HG03039 (cell line): ENCODE data around the gene DIPK1C.
A peak's percentile ranks its signal among the peaks of the same experiment; 100 is the strongest.
"Not testable (repeated sequence)": the region's sequence is repeated elsewhere in the genome, so short reads cannot be mapped to it uniquely, and the experiment has no call there.

Source experiments
- ATAC-seq: cut with Tn5 transposase; IDR thresholded peaks from one replicate; pipeline ENCODE4 v1.9.1; 2021; ENCODE audit warnings: mild to moderate bottlenecking, moderate library complexity; ENCODE audit not compliant: unreplicated experiment

DIPK1C gene

DNA sequence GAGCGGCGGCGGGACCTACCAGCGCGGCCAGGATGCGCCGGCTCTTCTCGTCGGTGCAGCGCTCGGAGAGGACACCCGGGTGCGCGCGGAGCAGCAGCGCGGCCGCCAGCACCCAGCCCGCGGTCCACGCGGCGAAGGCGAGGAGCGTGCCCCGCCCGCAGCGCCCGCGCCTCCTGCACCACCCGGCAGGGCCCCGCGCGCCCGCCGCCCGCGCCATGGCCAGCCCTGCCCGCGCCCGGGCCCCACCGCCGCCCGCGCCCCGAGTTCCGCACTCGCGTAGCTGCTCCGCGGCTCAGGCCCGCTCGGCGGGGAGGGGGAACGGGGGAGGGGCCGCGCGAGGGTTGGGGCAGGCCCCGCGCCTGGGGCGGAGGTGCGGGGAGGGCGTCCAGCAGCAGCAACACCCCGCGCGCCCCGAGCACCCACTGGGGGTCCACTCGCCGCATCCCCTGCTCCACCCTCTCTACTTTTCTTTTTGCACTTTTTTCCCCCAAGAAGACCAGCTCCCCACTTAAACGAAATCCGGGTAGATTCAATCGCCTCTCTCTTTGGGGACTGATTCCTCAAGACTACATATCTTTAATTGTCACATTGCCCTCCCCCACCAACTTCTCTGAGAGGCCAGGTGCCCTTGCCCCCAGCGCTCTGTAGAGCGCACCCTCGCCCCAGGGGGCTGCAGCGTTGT lies at the start of gene DIPK1C:
DIPK1C (minus strand) TSS at position 266 of the 682 bp plus-strand sequence; CDS start at position 217, 49 bp downstream.
- no peak for ATAC-seq

DNA sequence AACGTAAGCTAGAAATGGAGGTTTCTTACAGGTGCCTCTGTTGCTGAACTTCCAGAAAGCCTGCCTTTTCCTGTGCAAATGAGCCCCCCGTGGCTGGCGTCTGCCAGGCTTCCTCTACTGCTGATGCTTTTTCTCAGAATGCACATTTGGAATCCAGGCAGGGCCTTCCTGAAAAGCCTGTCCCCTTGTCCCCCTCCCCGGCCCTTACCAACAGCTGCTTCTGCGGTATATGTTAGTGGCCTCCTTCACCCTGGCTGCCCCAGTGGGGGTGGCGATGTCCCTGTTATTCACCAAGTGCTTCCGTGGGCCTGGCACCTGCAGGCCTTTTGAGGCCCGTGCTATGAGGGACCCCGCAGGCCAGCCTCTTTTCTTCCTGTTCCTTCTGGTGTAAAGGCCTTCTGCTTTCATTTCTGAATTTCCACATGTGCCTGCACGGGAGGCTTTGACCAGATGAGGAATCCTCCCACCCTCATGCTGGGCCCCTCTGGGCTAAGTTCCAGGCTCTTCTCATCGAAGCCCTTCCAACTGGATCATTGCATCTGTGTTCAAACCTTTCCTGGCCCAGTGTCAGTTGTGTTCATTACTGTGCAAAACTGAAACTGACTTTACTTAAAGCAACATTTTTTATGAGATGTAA lies 49.5 kb upstream of the DIPK1C start:
- no peak for ATAC-seq

DNA sequence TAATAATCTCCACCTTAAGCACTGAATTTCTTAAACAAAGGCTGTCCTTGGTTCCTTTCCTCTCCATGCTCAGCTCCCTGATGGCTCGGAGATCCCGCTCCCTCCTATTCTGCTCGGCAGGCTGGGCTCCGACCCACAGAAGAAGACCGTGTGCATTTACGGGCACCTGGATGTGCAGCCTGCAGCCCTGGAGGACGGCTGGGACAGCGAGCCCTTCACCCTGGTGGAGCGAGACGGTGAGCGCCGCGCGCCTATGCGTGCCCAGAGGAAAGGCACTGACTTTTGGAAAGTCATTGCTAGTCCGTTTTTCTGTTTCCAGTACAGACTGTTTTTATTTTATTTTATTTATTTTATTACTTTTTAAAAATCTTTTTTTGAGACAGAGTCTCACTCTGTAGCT lies 48.7 kb upstream of the DIPK1C start:
- ATAC-seq, result no peak

DNA sequence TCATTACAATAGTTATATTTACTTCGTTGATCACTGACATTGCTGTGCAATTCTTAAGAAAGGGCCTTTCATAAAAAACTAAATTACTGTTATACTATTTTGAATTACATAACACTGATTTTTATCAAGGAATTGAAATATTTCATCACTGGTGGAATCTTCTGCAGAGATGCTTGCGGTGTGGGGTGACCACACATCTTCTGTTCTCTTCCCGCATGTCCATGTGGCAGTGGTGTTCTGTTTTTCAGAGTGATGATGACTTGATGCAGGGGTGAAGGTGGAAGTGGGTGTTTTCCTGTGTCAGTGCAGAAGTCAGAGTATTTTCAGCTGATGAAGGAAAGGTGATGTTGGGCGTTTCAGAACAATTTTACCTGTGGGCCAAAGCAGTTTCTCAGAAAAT lies 46.0 kb upstream of the DIPK1C start:
- no peak for ATAC-seq

DNA sequence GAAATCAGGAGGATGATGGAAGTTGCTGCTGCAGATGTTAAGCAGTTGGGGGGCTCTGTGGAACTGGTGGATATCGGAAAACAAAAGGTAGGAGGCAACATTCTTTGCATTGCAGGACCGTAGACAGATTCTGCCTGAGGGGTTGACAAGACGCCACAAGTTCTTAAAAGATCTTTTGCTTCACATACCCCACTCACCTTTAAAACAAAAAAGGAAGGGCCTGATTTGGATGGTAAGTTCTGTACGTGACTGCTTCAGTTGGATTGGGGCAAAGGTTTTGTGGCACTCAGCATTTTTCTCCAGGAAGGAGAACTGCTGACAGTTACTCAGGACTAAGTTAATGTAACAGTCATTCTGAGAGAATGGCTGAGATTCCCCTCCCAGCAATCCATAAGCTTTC lies 44.3 kb upstream of the DIPK1C start:
- ATAC-seq, result no peak

DNA sequence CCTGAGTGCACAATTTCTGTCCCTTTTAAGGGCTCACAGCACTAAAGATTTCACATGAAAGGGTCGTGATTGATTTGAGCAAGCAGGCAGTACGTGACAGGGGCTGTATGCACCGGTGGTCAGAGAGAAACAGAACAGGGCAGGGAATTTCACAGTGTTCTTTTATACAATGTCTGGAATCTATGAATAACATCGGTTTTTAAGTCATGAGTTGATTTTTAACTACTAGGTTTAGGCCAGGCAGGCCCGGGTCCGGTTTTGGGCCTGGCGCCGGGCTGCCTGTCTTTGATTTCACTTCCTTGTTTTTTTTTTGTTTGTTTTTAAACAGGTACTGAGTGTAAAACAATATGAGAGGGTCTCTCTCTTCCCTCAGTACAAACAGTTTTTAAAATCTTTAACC lies 43.7 kb upstream of the DIPK1C start:
- not testable (repeated sequence) for ATAC-seq

DNA sequence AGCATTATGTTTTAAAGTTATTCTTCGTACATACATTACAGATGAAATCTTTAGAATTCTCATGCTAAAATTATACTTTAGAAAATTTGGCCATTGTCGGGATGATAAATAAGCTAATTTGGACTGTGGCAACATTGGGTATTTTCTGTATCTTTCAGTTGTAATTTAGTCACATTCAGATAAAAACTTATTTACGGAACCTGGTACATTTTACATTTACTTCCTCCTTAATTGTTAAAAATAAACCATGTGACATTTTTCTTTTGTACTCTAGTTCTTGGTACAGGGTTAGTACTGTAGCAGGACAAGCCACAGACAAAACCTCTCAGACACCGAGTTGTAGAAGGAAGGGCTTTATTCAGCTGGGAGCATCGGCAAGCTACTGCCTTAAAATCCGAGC lies 43.3 kb upstream of the DIPK1C start:
- no peak for ATAC-seq

DNA sequence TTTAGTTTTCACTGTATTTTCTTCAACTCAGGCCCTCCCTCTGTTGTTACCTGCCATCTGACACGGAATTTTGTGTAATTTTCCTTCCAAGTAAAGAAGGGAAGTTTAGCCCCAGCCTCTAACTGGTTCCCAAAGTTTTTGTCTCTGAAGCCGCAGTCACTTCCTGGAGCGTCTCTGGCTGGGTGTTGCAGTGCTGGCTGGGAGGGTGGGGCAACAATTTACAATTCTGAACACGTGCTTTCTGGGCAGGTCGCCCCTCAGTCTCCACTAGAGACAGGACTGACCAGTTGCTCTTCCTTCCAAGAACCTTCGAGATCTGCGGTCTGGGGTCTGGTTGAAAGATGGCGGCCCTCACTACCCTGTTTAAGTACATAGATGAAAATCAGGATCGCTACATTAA lies 42.5 kb upstream of the DIPK1C start:
- ATAC-seq, result peak; percentile 31

DNA sequence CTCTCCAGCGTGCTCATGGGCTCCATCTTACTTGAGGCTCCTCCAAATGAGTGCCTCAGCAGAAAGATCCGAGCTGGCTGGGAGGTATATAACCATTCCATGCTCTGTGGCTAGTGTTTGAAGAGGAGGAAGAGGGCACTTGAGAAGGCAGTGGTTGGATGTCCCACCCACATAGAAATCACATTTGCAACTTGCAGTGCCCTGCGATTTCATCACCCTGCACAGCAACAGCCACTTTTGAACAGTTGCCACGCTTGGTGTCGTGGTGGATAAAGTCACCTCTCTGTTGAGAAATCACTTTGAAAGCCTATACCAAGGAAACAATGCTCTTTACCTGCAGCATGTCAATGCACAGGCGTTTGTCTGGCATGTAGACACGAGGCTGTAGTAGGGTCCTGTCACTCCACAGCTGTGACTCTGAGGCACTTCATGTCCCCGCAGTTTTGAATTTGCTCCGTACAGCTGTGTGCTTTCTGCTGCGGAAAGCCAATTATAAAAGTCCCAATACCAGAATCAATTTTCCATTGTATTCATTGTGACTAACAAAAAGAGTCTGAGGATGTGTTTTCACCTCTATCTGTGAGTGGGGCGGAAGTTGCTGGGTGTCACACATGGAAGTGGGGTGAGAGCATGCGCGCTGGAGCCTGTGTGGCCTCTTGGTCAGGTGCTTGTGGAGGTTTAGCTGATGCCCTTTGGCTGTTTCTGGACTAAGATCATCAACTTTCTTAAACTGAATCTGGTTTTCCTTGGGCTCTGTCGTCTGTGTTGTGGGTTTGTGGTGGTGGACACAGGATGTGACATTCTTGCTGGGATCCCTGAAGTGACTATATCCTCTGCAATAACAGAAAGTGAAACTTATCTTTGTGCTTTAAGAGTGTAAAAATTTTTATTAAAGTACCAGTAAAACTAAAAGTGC lies 41.9 kb upstream of the DIPK1C start:
- peak; percentile 32 for ATAC-seq

DNA sequence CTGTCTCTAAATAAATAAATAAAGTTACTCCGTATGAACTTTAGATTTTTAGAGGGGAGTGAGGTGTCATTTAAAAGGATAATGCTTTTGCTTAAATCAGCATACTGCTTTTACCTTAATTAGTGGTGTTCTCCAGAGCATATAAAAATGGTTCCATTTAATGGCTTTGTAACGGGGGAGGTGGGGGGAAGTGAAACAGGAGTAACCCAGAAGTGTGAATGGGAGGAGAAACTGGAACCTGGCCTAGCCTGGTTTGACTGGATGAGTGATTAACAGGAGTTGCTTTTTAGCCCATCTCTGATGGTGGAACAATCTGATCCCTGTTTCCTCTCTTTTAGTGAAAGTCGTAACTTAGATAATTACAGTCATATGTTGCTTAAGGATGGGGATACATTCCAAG lies 40.7 kb upstream of the DIPK1C start:
- ATAC-seq, result no peak

DNA sequence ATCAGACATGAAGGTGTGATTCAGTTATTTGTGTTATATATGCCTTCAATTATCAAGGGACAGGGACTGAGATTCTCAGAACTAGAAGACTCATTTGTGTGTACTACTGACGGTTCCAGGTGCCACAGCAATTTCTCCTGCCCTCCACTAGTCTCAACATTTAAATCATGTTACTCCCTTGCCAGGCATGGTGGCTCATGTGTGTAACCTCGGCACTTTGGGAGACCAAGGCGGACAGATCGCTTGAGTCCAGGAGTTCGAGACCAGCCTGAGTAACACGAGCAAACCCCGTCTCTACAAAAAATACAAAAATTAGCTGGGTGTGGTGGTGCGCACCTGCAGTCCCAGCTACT lies 40.2 kb upstream of the DIPK1C start:
- ATAC-seq, result no peak

DNA sequence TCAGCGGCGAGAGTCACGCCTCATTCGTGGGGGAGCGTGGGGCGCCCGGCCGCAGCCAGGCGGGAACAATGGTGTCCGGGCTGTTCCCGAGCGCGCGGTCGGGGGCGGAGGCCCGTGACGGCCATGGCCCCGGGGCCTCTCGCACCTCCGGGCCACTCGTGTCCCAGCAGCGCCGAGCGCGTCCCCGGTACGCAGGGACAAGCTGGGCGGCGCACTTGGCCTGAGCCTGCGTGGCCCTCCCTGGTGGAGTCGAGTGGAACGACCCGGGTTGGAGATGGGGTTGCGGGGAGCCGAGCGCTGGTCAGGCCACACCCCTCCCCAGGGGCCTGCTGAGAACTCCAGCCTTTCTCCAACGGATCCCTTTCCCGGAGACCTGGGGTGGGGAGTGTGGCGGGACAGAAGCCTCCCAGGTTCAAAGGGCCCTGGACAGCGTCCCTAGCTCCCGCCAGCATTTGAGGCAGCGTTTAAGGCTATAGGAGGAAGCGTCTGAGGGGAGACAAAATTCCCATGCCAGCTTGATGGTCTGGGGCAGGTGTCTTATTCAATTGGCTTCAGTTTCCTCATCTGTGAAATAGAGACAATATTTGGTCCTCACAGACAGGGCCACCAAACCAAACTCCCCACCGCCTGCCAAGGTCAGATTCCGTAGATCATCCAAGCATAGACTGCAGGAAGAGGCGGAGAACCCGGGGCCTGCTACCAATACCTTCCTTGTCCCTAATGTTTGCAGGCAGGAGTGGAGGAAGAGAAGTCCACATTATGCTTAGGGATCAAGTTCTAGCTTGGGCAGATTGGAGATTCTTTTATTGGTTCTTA lies 39.6 kb upstream of the DIPK1C start:
- peak; percentile 18 for ATAC-seq

DNA sequence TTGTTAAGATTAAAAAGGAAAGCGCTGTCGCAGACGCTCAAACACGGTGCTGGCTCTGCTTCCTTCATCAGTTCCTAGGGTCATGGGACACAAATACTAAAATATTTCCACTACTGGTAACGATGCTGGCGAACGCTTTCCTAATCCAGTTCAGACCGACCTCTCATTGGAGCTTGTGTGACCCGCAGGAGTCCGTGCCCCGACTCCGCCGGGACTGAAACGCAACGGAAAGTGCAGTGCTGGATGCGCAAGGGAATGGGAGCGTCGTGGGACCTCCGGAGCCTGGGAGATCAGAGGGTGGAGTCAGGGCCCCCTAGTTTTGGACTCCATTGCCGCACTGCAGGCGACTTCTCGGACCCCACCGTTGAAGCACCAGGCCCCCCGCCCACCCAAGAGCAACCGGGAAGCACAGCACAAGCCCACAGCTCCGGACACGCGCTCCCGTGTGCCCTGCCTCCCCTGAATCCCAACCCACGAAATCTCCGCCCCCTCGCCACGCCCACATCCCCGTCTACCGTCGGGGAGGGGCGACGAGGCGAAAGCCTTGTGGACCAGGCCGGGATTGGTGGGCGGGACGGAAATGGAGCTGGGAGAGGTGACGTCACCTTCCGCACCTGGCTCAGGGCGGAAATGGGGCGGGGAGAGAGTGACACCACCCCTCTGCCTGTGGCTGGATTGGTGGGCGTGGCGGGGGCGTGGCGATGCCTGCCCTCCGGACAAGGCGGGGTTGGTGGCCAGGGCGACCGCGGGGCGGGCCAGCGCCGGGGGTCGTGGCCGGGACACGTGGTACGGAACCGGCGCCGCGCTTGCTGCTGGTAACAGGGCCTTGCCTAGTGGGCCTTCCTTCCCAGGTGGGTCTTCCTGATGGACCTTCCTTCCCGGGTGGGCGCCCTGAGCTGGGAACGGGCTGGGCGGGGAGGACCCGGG lies 38.7 kb upstream of the DIPK1C start, which contains the start of gene CNDP2:
CNDP2 (plus strand) TSS at position 783 of the 927 bp plus-strand sequence. CDS start 3,611 bp downstream, outside the sequence.
- ATAC-seq, result peak; percentile 74

DNA sequence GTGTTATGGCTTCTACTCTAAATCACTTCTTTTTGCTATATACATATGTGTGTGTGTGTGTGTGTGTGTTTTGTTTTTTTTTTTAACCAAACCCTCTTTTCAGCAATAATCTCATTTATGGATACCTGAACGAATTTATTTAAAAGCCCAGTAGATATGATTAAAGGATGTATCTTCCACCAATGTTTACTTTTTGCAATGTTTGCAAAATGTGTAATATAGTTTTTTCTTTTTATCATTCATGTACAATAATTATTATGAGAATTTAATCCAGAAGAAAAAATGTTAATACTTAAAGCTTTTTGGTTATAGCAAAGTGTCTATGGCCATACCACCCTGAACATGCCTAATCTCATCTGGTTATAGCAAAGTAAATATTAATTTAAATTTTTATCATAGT lies 37.4 kb upstream of the DIPK1C start:
- no peak for ATAC-seq

DNA sequence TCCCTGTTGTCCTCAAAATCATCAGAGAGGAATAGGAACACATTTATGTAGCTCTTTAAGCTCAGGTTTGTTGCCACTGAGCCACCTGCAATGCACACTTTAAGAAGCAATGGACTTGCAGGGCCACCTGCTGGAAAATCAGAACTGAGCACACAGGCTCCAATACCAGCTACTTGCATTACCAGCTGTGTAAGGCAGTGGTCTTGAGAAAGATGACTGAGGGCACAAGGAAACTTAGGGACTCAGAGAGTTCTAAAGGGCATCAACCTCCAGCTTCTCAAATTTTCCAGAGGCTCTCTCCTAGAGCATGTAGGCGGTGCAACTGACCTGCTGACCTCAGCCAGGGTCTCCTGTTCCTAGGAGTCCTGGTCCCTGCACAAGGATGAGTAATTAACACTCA lies 36.6 kb upstream of the DIPK1C start:
- no peak for ATAC-seq

DNA sequence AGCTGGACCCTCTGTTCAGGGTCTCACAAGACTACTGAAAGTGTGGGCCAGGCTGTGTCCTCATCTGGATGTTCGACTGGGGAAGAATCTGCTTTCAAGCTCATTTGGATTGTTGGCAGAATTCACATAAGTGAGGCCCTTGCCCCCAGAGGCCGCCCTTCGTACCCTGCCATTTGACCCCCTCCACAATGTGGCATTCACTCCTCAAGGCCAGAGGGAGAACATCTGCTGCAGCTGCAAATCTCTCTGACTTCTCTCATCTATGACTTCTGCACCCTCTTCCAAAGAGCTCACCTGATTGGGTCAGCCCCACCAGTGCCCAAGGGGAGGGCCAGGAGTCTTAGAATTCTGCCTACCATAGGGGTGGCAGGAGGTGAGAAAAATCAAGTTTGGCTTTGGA lies 35.2 kb upstream of the DIPK1C start:
- ATAC-seq, result no peak

DNA sequence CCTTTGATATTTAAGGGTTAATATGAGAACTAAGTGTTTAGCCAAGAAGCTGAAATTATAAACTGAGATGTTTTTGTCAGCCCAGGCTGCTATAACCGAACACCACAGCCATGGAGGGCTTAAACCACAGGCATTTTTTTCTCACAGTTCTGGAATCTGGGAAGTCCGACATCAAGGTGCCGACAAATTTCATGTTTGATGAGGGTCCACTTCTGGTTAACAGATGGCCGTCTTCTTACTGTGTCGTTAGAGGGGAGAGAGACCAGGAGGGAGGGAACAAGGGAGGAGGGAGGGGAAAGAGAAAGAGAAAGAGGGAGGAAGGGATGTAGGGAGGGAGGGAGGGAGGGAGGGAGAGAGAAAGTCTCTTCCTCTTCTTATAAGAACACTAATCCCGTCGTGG lies 32.6 kb upstream of the DIPK1C start:
- no peak for ATAC-seq

DNA sequence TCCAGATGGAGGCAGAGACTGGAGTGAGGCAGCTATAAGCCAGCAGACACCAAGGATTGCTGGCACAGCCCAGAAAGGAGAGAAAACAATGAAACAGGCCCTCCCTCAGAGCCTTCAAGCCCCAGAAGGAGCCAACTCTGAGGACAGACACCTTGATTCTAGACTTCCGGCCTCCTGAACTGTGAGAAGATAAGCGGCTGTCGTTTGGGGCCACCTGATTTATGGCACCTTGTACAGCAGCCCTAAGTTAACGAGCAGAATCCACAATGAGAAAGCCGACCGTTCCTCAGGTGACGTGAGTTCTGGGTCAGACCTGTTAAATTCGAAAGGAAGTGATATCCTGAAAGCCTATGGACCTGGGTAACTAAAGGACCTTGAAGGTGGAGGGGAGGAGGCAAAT lies 31.8 kb upstream of the DIPK1C start:
- no peak for ATAC-seq

DNA sequence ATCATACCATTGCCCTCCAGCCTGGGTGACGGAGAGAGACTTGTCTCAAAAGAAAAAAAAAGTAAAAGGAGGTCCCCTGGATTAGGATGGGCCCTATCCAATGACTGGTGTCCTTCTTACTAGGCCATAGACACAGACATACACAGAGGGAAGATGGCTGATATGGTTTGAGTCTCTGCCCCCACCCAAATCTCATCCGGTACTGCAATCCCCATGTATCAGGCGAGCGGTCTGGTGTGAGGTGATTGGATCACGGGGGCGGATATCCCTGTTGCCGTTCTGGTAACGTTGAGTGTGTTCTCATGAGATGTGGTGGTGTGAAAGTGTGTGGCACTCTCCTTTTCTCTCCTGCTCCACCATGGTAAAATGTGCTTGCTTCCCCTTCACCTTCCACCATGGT lies 31.2 kb upstream of the DIPK1C start:
- no peak for ATAC-seq
